T-helper 9 cell (primary cell): ENCODE results near the gene TTC27.
"Not testable (repeated sequence)": the region's sequence is repeated elsewhere in the genome, so short reads cannot be mapped to it uniquely, and the experiment has no call there.

Experiments
- DNase-seq: peaks from one replicate; pipeline ENCODE4 v3.0.0-alpha.2; 2020

Gene TTC27

GRCh38 chr2:32720771-32721170, 92.9 kb downstream of the TTC27 start:
- no peak for DNase-seq

- DNase-seq = no peak
Measured at GRCh38 chr2:32721376-32721775, 93.5 kb downstream of the TTC27 start.

- DNase-seq = no peak
Measured at GRCh38 chr2:32723467-32724079, 95.7 kb downstream of the TTC27 start.

- DNase-seq = not testable (repeated sequence)
Measured at GRCh38 chr2:32726678-32727077, 98.8 kb downstream of the TTC27 start.

GRCh38 chr2:32727157-32727556, 99.3 kb downstream of the TTC27 start:
- DNase-seq = no peak

- DNase-seq = not testable (repeated sequence)
Measured at GRCh38 chr2:32730958-32731357, 103.1 kb downstream of the TTC27 start.

GRCh38 chr2:32732120-32732519, 104.3 kb downstream of the TTC27 start:
- no peak for DNase-seq

GRCh38 chr2:32732912-32733472, 105.1 kb downstream of the TTC27 start:
- no peak for DNase-seq

- no peak for DNase-seq
Measured at GRCh38 chr2:32735348-32735747, 107.5 kb downstream of the TTC27 start.

GRCh38 chr2:32738939-32739338, 111.1 kb downstream of the TTC27 start:
- no peak for DNase-seq

GRCh38 chr2:32739664-32740063, 111.8 kb downstream of the TTC27 start:
- no peak for DNase-seq

GRCh38 chr2:32741575-32741974, 113.7 kb downstream of the TTC27 start:
- DNase-seq = no peak

- no peak for DNase-seq
Measured at GRCh38 chr2:32742376-32742775, 114.5 kb downstream of the TTC27 start.

- DNase-seq = no peak
Measured at GRCh38 chr2:32743480-32744236, 115.8 kb downstream of the TTC27 start.

- no peak for DNase-seq
Measured at GRCh38 chr2:32745191-32745590, 117.3 kb downstream of the TTC27 start.

- no peak for DNase-seq
Measured at GRCh38 chr2:32745675-32746074, 117.8 kb downstream of the TTC27 start.

GRCh38 chr2:32746669-32747068, 118.8 kb downstream of the TTC27 start:
- no peak for DNase-seq

- DNase-seq = no peak
Measured at GRCh38 chr2:32748158-32748557, 120.3 kb downstream of the TTC27 start.

GRCh38 chr2:32750880-32751279, 123.0 kb downstream of the TTC27 start:
- no peak for DNase-seq

- no peak for DNase-seq
Measured at GRCh38 chr2:32752205-32752604, 124.4 kb downstream of the TTC27 start.

GRCh38 chr2:32752952-32753351, 125.1 kb downstream of the TTC27 start:
- DNase-seq = no peak

GRCh38 chr2:32754676-32755075, 126.8 kb downstream of the TTC27 start:
- not testable (repeated sequence) for DNase-seq

- no peak for DNase-seq
Measured at GRCh38 chr2:32755666-32756065, 127.8 kb downstream of the TTC27 start.

- no peak for DNase-seq
Measured at GRCh38 chr2:32756074-32756727, 128.4 kb downstream of the TTC27 start.
